ENCODE results near the gene GPM6B. TPM values are rescaled to one million over a fixed set of nuclear protein-coding genes. Genes with fewer than 3 reads are reported as not detected.

Gene GPM6B
- total RNA-seq, 2 donors from 2014 or later: 6.4 to 7.1 TPM

DNA sequence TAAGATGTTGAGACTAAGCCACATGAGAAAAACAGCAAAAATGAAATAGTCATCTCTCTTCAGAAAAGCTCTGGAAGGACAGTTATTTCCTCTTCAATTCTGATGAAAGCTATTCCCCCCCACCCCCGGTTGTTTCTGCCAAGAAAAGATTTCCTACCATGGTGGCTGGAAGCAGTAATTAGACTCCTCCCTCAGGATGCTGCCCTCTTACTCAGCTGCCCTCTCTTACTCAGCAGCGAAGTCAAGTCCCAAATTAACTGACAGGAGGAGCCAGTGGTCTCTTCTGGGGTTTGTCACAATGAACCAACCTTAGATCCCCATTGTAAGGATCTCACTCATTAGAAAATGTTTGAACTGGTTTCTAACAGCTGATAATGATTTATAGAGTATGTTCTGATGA, 38.0 kb downstream of the GPM6B start:
- ATAC-seq: no peak
- intact Hi-C loops (cut with DNase I): no loop called here

DNA sequence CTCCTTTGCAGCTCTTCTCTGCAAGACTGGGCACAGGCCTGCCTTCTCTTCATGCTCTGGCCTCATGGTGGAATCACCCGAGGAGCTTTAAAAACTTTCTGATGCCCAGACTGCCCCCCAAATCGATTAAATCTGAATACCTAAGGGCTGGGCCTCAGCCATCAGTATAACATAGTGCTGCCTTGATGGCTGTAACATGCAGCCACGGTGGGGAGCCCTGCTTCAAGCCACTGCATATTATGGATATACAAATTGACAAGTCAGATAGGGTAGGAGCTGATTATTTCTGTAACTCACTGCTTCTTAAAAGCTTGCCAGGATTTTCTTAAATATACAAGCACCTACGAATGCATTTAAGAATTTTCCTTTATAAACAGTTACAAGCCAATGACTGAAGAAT, 40.5 kb downstream of the GPM6B start:
- intact Hi-C loops (cut with DNase I): no loop called here
- DNase-seq: no peak
- no peak for ATAC-seq

More for the DNA sequence above, 38.0 kb downstream of the GPM6B start:
- no peak for DNase-seq

DNA sequence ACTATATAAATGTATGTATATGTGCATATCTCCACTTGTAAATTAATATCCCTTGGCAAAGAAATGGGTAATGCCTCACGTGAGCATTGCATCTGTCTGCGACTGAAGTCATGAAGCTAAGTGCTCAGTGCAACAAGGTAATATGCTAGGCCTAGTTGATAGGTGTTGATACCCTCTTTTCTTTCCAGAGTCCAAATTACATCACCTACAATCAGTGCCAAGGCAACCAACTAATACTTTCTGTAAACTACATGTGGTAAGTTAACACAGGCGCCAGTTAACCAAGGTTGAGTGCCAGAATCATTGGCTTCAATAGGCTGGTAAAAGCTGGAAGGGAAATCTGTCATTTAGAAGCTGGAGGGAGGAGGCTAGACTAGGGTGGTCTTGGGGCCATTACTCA, 41.1 kb downstream of the GPM6B start:
- DNase-seq (no peak), ATAC-seq (no peak)
- intact Hi-C loops (cut with DNase I): no loop called here

DNA sequence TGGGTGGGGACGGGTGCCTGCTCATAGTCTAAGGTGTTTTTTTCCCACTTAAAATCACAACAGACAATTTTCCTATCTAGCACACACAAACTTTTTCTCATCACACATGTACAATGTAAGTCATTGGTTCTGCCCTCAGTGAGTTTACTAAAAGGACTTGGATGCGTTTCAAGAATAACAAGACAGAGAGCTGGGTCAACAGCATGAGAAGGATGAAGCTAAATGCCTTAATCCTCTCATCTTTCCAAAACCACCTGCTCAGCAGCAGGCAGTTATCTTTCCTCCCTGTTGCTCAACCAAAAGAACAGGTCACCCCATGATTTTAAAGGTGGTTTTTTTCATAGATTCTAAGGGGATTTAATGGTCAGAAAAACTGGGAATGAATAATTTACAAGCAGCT, 42.2 kb downstream of the GPM6B start:
- intact Hi-C loops (cut with DNase I): no loop called here
- DNase-seq: no peak
- ATAC-seq: no peak

DNA sequence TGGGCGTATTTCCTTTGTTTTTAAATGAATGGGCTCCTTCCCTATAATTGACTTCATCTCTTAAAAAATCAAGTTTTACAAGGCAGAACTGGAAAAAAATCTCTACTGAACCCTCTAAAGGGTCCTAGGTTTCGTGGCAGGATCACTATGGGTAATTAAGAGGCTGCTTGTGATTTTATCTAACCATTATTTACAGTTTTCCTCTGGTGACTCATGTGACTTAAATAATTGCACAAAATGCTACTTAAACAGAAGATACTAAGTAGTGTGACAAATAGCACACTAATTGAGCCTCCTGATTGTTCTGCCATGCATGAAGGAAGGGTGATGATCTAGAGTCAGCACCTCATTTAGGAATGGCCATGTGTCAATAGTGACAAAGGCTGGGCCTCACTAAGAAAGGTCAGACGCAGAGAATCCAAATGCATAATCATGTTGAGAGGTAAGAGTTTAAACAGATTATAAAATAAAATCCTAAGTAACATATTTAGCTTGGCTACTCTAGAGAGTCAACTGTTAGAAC, 46.8 kb downstream of the GPM6B start:
- ATAC-seq: no peak
- intact Hi-C loops (cut with DNase I): no loop called here
- DNase-seq: no peak

DNA sequence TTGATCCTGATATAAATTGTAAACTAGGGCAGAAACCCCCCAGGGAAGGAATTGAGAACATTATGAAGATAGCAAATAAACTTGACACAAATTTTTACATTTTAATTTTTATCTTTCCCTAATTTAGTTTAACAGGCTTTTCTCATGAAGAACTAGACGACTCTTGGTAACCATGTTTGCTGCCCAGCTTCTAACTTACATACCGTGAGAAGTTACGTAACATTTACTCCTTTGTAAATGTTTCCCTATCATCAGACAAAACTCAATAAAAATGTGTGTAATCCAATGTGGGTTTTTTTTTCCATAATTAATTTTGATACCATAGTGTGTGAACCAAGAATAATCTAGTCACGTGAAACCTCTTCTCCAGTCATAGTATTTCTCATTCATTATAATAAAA, 48.0 kb downstream of the GPM6B start:
- intact Hi-C loops (cut with DNase I): no loop called here
- no peak for DNase-seq
- no peak for ATAC-seq

DNA sequence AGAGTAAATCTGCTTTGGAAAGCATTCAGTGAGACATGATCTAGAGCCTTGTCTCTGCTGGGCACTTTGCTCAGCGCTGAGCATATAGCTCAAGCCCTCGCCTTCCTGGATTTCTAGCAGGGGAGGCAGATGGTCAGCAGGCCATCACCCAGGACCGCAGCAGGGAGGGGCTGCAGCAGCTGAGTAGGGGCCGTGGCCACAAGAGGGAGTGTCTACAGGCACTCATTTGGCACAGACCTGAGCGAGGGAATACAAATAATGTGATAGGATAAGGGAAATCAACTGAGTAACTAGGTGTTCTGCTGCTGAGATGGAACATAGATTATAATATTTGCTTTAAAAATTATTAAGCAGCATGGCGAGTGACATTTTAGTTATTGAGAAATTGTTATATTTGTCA, 52.1 kb downstream of the GPM6B start:
- ATAC-seq: peak; percentile 38 to 69
- DNase-seq: peak; percentile 33
- intact Hi-C loops (cut with DNase I): no loop called here

DNA sequence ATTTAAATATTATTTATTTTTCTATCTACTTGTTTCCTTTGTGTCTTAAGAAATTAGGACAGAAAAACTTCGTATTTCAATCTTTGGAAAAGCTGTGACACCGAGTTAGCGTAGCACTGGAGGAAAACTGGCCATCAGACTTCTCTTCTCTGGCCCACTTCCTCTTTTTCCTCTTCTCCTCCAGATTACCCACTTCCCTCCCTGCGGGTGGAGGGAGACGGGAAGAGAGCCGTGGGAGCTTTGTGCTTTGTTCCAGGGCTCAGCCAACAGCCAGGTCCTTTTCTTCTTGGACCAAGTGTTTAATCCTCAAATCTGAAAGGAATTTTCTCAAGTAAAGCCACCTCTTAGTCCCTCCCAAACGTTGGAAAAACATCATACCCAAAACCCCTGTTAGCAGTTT, 52.6 kb downstream of the GPM6B start:
- ATAC-seq (peak; percentile 27 to 66), DNase-seq (no peak)
- intact Hi-C loops (cut with DNase I): no loop called here

DNA sequence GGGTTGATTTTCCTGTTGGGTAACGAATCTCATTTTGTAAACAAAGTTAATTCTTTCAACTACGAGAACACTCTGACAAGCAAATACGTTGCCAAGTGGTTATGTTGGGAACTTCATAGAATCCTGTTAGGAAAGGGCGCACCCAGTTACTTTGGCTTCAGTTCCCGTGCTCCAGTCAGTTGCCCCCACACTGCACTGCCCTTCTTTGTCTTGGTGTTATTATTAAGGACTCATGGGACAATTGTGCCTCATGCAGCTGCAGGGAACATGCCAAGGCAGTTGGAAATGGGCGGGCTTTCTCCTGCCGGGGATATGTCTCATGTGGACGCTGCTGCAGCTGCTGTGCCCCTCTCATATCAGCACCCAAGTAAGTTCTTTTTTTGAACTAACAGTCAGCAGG, 53.4 kb downstream of the GPM6B start:
- DNase-seq (peak; percentile 61), ATAC-seq (peak; percentile 67 to 77)
- intact Hi-C loops (cut with DNase I): no loop called here

DNA sequence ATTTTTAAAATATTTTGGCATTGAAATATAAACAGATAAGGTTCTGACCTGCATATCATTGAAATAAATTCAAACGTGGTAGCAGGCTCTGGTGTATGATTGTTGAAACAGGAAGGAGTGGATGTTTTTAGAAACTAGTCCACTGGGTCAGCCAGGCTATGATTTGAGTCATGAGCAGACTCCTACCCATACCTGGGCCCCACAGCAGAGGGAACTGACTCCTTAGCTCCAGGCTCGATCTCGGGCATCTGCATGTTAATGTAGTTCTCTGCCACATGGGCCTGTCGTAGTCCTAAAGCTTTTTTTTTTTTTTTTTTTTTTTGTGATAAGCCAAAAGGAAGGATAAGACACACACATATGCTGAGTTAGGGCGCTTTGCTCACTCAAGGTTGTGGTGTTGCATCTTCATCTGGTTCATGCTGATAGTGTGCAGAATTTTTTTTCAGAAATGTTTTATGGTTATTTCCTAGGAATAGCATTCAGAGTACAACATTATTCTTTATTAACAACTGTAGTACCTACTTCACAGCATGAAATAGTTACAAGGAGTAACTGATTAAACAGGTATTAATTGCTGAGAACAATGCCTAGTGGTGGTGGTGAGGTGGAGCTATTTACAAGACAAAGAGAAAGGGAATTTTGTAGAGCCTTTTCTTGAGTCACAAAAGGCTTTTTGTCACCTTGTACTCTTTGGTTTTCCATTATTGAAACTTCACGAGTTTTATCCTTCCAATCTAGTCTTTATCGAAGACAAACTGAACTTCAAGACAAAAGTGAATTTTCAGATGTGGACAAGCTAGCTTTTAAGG, 55.1 kb downstream of the GPM6B start:
- ATAC-seq (no peak), DNase-seq (no peak)
- intact Hi-C loops (cut with DNase I): no loop called here

DNA sequence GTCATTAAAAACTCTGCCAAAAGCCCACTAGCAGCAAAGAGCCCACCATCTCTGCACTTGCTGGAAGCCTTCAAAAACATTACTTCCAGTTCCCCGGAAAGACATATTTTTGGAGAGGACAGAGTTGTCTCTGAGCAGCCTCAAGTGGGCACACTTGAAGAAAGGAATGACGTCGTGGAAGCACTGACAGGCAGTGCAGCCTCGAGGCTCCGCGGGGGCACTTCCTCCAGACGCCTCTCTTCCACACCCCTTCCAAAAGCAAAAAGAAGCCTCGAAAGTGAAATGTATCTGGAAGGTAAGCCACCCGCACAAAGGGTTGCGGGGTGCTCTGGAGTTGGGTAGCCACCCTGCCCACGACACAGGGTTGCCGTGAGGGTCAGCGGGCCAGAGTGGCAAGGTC, 56.5 kb downstream of the GPM6B start:
- ATAC-seq (no peak), DNase-seq (no peak)
- intact Hi-C loops (cut with DNase I): no loop called here

DNA sequence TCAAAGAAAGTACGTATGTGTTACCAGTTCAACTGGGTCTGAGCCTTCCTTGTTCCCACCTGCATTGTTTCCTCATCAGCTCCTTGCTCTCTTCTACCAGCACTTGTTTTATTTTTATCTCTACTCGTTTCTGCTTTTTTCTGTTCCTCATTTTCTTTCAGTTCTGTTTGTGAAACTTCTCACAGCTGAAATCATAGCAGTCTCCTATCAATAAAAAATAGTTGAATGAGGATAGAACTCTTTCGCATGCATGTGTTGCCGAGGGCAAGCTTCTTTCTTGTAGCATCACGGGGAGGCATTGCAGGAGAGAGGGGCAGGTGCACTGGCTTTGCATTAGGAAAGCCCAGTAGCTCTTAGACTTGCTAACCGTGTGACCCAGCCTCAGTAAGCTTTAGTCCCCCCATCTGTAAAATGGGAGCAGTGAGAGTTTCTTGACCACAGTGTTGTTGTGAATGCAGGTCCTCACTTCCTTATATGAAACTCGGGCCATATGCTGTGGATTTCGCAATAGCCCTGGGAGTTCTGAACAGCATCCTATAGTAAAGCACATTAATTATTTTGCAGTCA, 57.7 kb downstream of the GPM6B start:
- intact Hi-C loops (cut with DNase I): loop anchor here in 1 of 2 donors (10.0 kb wide), 1 partner anchor 276 kb away; no protein-coding TSS in a partner anchor
- DNase-seq (no peak), ATAC-seq (no peak)

DNA sequence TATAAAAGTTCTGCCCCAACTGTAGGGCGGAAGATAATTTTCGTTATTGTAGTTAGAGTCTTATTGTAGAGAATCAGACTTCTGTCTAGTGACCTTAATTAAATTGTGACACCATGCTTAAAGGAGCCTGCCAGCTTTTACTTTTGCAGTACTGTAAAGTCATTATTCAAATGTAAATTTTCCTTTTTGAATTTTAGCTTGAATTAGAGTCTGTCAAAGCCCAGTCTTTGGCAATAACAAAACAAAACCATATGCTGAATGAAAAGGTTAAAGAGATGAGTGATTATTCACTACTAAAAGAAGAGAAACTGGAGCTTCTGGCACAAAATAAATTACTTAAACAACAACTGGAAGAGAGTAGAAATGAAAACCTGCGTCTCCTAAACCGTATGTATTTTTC, 60.5 kb downstream of the GPM6B start:
- no peak for ATAC-seq
- intact Hi-C loops (cut with DNase I): loop anchor here in 1 of 2 donors (10.0 kb wide), 1 partner anchor 278 kb away; no protein-coding TSS in a partner anchor
- no peak for DNase-seq

DNA sequence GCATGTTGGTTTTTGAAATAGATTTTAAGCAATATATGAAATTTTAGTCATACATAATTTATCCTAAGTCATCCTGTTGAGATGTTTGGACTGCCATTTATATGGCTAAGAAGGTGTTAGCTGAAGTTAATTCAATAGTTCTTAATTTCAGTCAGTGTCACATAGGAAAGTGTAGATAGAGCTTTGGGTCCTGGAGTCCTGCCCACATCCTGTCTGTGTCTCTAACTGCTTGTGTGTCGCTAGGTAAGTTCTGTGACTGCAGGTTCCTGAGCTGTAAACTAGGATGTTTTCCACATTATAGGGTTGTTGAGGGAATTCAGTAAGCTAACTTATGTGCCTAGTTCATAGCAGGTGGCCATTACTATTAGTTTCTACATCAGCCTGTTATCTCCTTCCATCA, 61.6 kb downstream of the GPM6B start:
- DNase-seq: no peak
- intact Hi-C loops (cut with DNase I): loop anchor here in 1 of 2 donors (10.0 kb wide), 1 partner anchor 280 kb away; no protein-coding TSS in a partner anchor
- no peak for ATAC-seq

DNA sequence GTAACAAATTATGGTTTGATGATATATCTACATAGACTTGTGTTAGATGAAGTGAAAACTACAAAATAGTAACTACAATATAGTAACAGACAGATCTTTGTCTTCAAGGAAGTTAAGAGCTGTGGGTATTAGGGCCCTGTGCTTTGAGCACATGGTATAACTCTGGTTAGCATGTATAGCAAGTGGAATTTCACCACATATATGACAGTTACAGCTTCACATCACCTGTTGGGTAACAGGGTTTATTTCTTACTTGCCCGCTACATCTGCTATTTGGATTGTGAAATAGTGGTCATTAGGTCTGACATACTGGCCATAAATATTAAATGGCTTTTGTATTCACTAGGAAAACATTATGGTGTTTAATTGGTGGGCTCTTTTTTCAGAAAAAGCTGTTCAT, 62.1 kb downstream of the GPM6B start:
- intact Hi-C loops (cut with DNase I): loop anchor here (5.0 to 10.0 kb wide), 2 partner anchors 97 to 280 kb away; no protein-coding TSS in a partner anchor
- no peak for DNase-seq
- ATAC-seq: no peak

DNA sequence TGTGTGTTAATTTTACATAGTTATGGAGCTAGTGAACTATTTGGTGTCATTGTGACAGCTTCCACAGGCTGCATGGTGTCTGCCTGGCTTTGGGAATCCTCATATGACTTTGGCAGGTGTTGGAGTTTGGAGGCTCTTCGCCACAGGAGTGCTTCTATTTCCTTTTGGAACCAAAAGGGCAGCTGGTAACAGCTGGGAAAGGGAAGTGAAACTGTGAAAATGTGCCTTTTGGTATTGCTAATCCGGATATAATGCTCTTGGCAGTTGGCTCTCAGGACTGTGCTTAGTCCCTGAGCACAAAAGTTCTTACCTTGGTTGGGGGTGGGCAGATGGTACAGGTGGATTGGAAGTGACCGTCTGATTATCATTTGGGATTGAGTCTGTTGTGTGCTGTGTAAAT, 64.2 kb downstream of the GPM6B start:
- ATAC-seq: no peak
- DNase-seq: no peak
- intact Hi-C loops (cut with DNase I): loop anchor here (5.0 to 10.0 kb wide), 2 partner anchors 95 to 282 kb away; no protein-coding TSS in a partner anchor

DNA sequence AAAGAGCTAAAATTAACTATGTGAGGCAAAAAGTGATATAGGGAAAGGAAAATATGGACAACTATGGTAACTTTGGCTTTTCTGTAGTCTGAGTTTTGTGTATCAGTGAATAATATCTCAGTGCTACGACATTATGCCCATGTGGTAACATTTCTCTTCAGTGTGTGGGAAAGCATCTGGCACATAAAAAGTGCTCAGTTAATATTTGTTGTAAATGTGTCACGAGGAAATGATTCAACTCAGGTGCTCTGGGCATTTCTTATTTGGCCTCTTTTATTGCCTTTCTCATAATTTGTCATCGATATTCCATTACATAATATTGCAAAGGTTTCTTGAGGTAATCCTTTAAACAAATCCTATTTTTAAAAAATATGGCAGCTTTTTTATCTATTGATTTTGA, 64.8 kb downstream of the GPM6B start:
- intact Hi-C loops (cut with DNase I): loop anchor here (5.0 to 10.0 kb wide), 2 partner anchors 95 to 283 kb away; no protein-coding TSS in a partner anchor
- ATAC-seq (no peak), DNase-seq (no peak)

DNA sequence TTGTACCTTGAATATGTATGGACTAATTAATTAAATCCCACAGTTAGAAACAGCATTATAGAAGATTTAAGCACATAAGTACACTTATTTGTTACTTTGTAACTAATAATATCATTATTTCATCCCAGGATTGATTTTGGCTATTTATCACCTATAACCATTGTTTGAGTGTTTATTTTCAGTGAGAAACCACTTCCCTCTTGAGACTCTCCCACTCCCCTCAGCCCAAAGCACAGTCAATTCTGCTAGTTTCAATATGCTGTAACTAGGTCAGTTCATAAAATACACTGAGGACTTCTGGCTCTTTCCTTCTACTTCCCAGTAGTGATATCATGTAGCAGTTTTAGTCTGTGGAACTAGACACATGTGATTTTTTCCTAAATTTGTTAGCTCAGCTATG, 66.1 kb downstream of the GPM6B start:
- no peak for ATAC-seq
- DNase-seq: no peak
- intact Hi-C loops (cut with DNase I): loop anchor here (5.0 to 10.0 kb wide), 2 partner anchors 94 to 284 kb away; no protein-coding TSS in a partner anchor

DNA sequence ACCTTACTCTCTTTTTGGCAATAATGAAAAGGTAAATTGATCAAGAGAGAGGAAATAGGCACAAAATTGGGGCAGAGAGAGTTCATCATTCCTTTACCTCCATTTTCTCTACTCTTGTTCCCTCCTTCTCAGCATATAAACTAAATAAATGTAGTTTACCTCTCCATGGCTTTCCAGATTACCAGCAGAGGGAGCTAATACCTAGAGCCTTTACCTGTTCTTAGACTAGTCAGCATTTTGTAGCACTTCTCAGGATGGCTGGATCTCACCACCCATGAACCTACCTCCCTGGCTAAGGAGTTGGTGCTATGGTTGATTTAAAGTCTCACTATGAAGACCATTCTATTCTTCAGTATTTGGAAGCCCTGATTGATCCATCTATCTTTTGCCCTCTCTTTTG, 66.7 kb downstream of the GPM6B start:
- ATAC-seq (peak in 1 of 2 donors; percentile 30), DNase-seq (no peak)
- intact Hi-C loops (cut with DNase I): loop anchor here (5.0 to 10.0 kb wide), 2 partner anchors 93 to 285 kb away; no protein-coding TSS in a partner anchor

DNA sequence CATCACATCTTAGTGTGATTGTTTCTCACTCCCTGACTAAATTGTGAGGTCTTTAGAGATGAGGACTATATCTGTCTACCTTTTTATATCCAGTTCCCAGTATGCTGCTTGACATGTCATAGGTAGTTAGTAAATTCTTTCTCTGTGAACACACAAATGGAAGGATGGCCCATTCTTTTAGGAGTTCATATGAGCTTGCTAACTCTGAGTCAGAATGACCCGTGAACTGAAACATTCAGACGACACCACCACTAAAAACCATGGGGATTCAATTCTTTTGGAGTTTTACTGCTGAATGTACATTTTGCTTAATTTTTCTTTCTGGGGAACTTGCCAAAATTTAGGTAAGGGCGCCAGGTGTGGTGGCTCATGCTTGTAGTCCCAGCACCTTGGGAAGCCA, 68.4 kb downstream of the GPM6B start:
- ATAC-seq (no peak), DNase-seq (no peak)
- intact Hi-C loops (cut with DNase I): loop anchor here in 1 of 2 donors (5.0 kb wide), 2 partner anchors 91 to 241 kb away; no protein-coding TSS in a partner anchor
